Neutrophil (primary cell): ENCODE measurements around the gene AK1.

ENCODE experiments used
- H3K27ac ChIP-seq: fragments of 200-600 bp; sonication (generic); 2 replicates; pipeline ENCODE4 v1.5.1; 2016; ENCODE audit warnings: mild to moderate bottlenecking, moderate library complexity
- H3K27me3 ChIP-seq: fragments of 200-600 bp; sonication (generic); 2 replicates; pipeline ENCODE4 v1.6.0; 2016; ENCODE audit warnings: mild to moderate bottlenecking
- H3K36me3 ChIP-seq: fragments of 200-600 bp; sonication (generic); 2 replicates; pipeline ENCODE4 v1.5.1; 2017
- H3K4me1 ChIP-seq, 2 experiments: fragments of 200-600 bp in 1 of 2; sonication (generic) in 1 of 2; 1 replicate in 1 of 2; 2 replicates in 1 of 2; pipeline versions ENCODE4 v1.5.1 to v1.6.1; 2013 to 2016; ENCODE audit warnings: low read depth in 1 of 2, low read length in 1 of 2, mild to moderate bottlenecking in 1 of 2, moderate library complexity in 1 of 2; ENCODE audit not compliant: control insufficient read depth in 1 of 2, insufficient read depth in 1 of 2
- H3K4me3 ChIP-seq, 2 experiments: fragments of 200-600 bp in 1 of 2; sonication (generic) in 1 of 2; 1 replicate in 1 of 2; 2 replicates in 1 of 2; pipeline ENCODE4 v1.5.1; 2013 to 2016; ENCODE audit warnings: low read depth in 1 of 2, low read length in 1 of 2, mild to moderate bottlenecking in 1 of 2, moderate library complexity in 1 of 2
- H3K9me3 ChIP-seq: fragments of 200-600 bp; sonication (generic); 2 replicates; pipeline ENCODE4 v1.5.1; 2016
- TF ChIP-seq, protein P1 (sequence below): fragments of 200-600 bp; sonication (generic); IDR thresholded peaks from 2 replicates; pipeline ENCODE4 v1.5.1; 2016; ENCODE audit warnings: antibody characterized with exemption

Gene AK1

DNA sequence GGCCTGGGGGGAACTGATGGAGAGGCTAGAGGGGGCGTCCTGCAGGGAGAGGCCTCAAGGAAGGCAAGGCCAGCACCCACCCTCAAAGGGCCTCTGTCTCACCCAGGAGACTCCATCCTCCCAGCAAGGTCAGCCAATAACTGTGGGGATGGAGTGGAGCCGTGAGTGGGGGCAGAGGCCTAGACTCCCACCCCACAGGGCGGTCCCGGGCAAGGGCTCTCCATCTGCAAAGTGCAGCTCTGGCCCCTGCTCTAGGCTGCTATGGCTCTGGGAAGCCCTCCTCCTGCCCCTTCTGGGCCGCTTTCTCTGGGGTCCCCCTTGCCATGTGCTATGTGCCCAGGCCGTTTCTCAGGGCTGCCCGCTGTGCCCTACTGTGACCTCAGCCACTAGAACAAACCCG is 60.7 kb downstream of the AK1 start:
- H3K4me1 ChIP-seq: no peaks in the 10 kb centered on the region
- TF ChIP-seq, protein P1, sequence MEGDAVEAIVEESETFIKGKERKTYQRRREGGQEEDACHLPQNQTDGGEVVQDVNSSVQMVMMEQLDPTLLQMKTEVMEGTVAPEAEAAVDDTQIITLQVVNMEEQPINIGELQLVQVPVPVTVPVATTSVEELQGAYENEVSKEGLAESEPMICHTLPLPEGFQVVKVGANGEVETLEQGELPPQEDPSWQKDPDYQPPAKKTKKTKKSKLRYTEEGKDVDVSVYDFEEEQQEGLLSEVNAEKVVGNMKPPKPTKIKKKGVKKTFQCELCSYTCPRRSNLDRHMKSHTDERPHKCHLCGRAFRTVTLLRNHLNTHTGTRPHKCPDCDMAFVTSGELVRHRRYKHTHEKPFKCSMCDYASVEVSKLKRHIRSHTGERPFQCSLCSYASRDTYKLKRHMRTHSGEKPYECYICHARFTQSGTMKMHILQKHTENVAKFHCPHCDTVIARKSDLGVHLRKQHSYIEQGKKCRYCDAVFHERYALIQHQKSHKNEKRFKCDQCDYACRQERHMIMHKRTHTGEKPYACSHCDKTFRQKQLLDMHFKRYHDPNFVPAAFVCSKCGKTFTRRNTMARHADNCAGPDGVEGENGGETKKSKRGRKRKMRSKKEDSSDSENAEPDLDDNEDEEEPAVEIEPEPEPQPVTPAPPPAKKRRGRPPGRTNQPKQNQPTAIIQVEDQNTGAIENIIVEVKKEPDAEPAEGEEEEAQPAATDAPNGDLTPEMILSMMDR: no peak
- H3K36me3 ChIP-seq: peaks cover 9% of the 10 kb centered on the region

More for the DNA sequence above, 60.7 kb downstream of the AK1 start:
- Histone ChIP-seq H3K27ac (no peak overlapping the region), H3K4me3 (no peak overlapping the region), H3K9me3 (no peaks in the 10 kb centered on the region), H3K27me3 (no peaks in the 10 kb centered on the region)
